ENCODE data around the gene TEX48. TPM values are rescaled to one million over a fixed set of nuclear protein-coding genes. Genes with fewer than 3 reads are reported as not detected.

The TEX48 gene
- total and polyA plus RNA-seq, 10 of the 15 experiments (the other 5 are each of a cell fraction or from before 2014, with no cell fraction given), result not detected

DNA sequence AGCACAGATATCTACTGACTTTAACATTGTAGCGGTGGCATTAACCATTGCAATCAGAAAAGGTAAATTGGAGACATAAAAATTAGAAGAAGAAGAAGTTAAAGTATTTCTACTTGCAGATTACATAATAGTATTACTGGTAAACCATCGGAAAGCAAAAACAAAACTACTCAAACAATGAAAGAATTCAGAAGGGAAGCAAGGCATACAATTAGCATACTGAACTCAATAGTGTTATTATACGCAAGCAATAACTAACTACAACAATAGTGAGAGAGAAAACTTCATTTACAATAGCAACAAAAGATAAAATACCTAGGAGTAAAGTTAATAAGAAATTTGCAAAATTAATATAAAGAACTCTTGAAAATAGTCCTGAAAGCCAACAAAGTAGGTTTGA, 17.8 kb downstream of the TEX48 start:
- no peak overlapping the region for H3K4me3 ChIP-seq
- no peak for TF ChIP-seq MXI1 (IDR thresholded peaks at IDR 0.05; ENCODE audit: low read depth, low read length)
- TF ChIP-seq HDAC2 (IDR thresholded peaks at IDR 0.05), result no peak
- no peak for TF ChIP-seq ESRRA (IDR thresholded peaks at IDR 0.05; ENCODE audit: low read length)
- no peak for TF ChIP-seq CREM (IDR thresholded peaks at IDR 0.05; ENCODE audit: low read depth)
- TF ChIP-seq, protein P1, sequence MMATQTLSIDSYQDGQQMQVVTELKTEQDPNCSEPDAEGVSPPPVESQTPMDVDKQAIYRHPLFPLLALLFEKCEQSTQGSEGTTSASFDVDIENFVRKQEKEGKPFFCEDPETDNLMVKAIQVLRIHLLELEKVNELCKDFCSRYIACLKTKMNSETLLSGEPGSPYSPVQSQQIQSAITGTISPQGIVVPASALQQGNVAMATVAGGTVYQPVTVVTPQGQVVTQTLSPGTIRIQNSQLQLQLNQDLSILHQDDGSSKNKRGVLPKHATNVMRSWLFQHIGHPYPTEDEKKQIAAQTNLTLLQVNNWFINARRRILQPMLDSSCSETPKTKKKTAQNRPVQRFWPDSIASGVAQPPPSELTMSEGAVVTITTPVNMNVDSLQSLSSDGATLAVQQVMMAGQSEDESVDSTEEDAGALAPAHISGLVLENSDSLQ (IDR thresholded peaks at IDR 0.05), result no peak
- no peak for TF ChIP-seq WRNIP1 (IDR thresholded peaks at IDR 0.05; ENCODE audit: borderline replicate concordance, low read depth, low read length)
- ATAC-seq, result no peak
- WGBS (ENCODE audit: insufficient coverage, insufficient replicate concordance, low lambda C conversion rate, missing lambda C conversion rate), result 33% methylated on average over 3 of the region's 3 CpGs
- no peak overlapping the region for H3K4me2 ChIP-seq (ENCODE audit: control insufficient read depth, insufficient read depth)
- H3K79me2 ChIP-seq (ENCODE audit: control insufficient read depth, insufficient read depth, low read length), result no peaks in the 10 kb centered on the region
- POLR2A ChIA-PET, result no interaction called here
- no peaks in the 10 kb centered on the region for H3K4me1 ChIP-seq (ENCODE audit: control insufficient read depth, insufficient read depth, low read length)
- FAIRE-seq, result no peak
- H3K27ac ChIP-seq (ENCODE audit: control insufficient read depth, insufficient read depth), result no peak overlapping the region
- H2AFZ ChIP-seq (ENCODE audit: control insufficient read depth, low read depth, low read length), result no peak overlapping the region
- in situ Hi-C loops (cut with MboI), result no loop called here
- no peak for DNase-seq (ENCODE audit: low read depth, low spot score)
- H4K20me1 ChIP-seq (ENCODE audit: control insufficient read depth, insufficient read depth), result no peaks in the 10 kb centered on the region
- intact Hi-C loops (cut with micrococcal nuclease; ENCODE audit: unreplicated experiment), result no loop called here
- no peaks in the 10 kb centered on the region for H3K27me3 ChIP-seq (replicated peaks in 1 of 2; ENCODE audit: control insufficient read depth in 2 of 2, insufficient read depth in 2 of 2, low read length in 1 of 2)
- no peaks in the 10 kb centered on the region for H3K36me3 ChIP-seq (ENCODE audit: control insufficient read depth in 2 of 2, insufficient read depth in 2 of 2, low read length in 1 of 2)
- RAD21 ChIA-PET (ENCODE audit: unreplicated experiment), result interaction anchor here (1.1 to 2.4 kb wide), 4 partner anchors 11 to 350 kb away, joined by 3 to 7 read pairs (median 4); no protein-coding TSS in a partner anchor
- BruUV-seq (replicated peaks), result no TSS peak
- SMC1A ChIA-PET (ENCODE audit: uncharacterized antibody, unreplicated experiment), result interaction anchor here (1.1 to 1.8 kb wide), 3 partner anchors 11 to 350 kb away, joined by 3 to 8 read pairs (median 5); no protein-coding TSS in a partner anchor
- no peaks in the 10 kb centered on the region for H3K9me3 ChIP-seq (replicated peaks; ENCODE audit: control insufficient read depth, insufficient read depth, low read length)
- no peak overlapping the region for H3K9ac ChIP-seq (ENCODE audit: control insufficient read depth, insufficient read depth, low read length)
- CTCF ChIA-PET, result interaction anchor here (0.7 to 14.0 kb wide), 10 partner anchors 11 to 350 kb away, joined by 3 to 135 read pairs (median 5); partner anchors contain the start of gene TEX48
